ENCODE measurements around the gene TANC1. TPM values are rescaled to one million over a fixed set of nuclear protein-coding genes. Genes with fewer than 3 reads are reported as not detected.

TANC1 gene
- total and polyA plus RNA-seq, 2 donors (not counting 3 experiments of a cell fraction or from before 2014, with no cell fraction given), result 58.9 to 99.4 TPM

GRCh38 chr2:158997037-158997790 is 28.8 kb downstream of the TANC1 start:
- H3K4me2 ChIP-seq (ENCODE audit: insufficient read depth, low read length), result peak overlapping the region; percentile 6
- POLR2A ChIA-PET, result interaction anchor here (0.9 kb wide), 1 partner anchor 34 kb away, joined by 6 read pairs; no protein-coding TSS in a partner anchor
- no TSS peak for BruUV-seq (replicated peaks)
- dilution Hi-C loops (cut with MboI; ENCODE audit: extremely low pct_ligation_motif_present, low sequenced_read_pairs), result no loop called here
- H3K9ac ChIP-seq (replicated peaks; ENCODE audit: extremely low read depth, insufficient read depth, low read length), result no peak overlapping the region
- intact Hi-C loops (cut with micrococcal nuclease), result no loop called here
- DNase-seq (ENCODE audit: low read depth, low spot score), result peak; percentile 48
- H3K9me1 ChIP-seq (replicated peaks; ENCODE audit: control insufficient read depth, extremely low read depth, insufficient read depth, low read length), result no peaks in the 10 kb centered on the region
- peaks cover 41% of the 10 kb centered on the region for H3K4me1 ChIP-seq (ENCODE audit: control insufficient read depth, extremely low read depth, insufficient read depth, low read length)
- H3K36me3 ChIP-seq (ENCODE audit: control insufficient read depth in 2 of 2, extremely low read depth in 1 of 2, insufficient read depth in 2 of 2, low read length in 2 of 2), result peaks cover 0 to 11% of the 10 kb centered on the region in 2 experiments
- peaks cover 5% of the 10 kb centered on the region for H4K20me1 ChIP-seq (replicated peaks; ENCODE audit: control insufficient read depth, extremely low read depth, insufficient read depth, low read length)
- no peak overlapping the region for H3K4me3 ChIP-seq (replicated peaks in 1 of 3; ENCODE audit: insufficient read depth in 1 of 3, low read depth in 1 of 3, low read length in 3 of 3)
- H3K27ac ChIP-seq (ENCODE audit: insufficient read depth, low read depth, low read length), result peak overlapping the region; percentile 87
- no peak for FAIRE-seq
- peaks cover 82% of the 10 kb centered on the region for H3K79me2 ChIP-seq (ENCODE audit: control insufficient read depth, insufficient read depth, low read length)
- TF ChIP-seq, protein P1, sequence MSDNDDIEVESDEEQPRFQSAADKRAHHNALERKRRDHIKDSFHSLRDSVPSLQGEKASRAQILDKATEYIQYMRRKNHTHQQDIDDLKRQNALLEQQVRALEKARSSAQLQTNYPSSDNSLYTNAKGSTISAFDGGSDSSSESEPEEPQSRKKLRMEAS (IDR thresholded peaks at IDR 0.05; ENCODE audit: insufficient read depth, insufficient read length), result no peak
- TF ChIP-seq, protein P2, sequence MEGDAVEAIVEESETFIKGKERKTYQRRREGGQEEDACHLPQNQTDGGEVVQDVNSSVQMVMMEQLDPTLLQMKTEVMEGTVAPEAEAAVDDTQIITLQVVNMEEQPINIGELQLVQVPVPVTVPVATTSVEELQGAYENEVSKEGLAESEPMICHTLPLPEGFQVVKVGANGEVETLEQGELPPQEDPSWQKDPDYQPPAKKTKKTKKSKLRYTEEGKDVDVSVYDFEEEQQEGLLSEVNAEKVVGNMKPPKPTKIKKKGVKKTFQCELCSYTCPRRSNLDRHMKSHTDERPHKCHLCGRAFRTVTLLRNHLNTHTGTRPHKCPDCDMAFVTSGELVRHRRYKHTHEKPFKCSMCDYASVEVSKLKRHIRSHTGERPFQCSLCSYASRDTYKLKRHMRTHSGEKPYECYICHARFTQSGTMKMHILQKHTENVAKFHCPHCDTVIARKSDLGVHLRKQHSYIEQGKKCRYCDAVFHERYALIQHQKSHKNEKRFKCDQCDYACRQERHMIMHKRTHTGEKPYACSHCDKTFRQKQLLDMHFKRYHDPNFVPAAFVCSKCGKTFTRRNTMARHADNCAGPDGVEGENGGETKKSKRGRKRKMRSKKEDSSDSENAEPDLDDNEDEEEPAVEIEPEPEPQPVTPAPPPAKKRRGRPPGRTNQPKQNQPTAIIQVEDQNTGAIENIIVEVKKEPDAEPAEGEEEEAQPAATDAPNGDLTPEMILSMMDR (IDR thresholded peaks at IDR 0.05; ENCODE audit: extremely low read depth in 1 of 2, insufficient read depth in 1 of 2, low read depth in 1 of 2, low read length in 2 of 2), result no peak
- TF ChIP-seq MYC (IDR thresholded peaks at IDR 0.05; ENCODE audit: low read depth, low read length), result no peak
- TF ChIP-seq EZH2 (IDR thresholded peaks at IDR 0.05; ENCODE audit: borderline replicate concordance, low read depth, low read length, severe bottlenecking), result no peak
- TF ChIP-seq FOS (IDR thresholded peaks at IDR 0.05; ENCODE audit: borderline replicate concordance, insufficient read depth, low read length), result no peak
- TF ChIP-seq GATA2 (IDR thresholded peaks at IDR 0.05; ENCODE audit: insufficient read depth, insufficient read length, low read depth, low read length), result no peak
- TF ChIP-seq POLR2A (IDR thresholded peaks at IDR 0.05; ENCODE audit: low read depth, low read length), result no peak
- no peak for TF ChIP-seq POLR2AphosphoS5 (IDR thresholded peaks at IDR 0.05; ENCODE audit: insufficient read depth, low read depth, low read length)
- TF ChIP-seq JUN (IDR thresholded peaks at IDR 0.05; ENCODE audit: borderline replicate concordance, insufficient read depth, insufficient read length, low read depth), result no peak
- H3K27me3 ChIP-seq (ENCODE audit: control insufficient read depth in 2 of 2, insufficient read depth in 2 of 2, low read length in 2 of 2), result no peaks in the 10 kb centered on the region
- H3K9me3 ChIP-seq (replicated peaks; ENCODE audit: control insufficient read depth, insufficient read depth, low read length), result no peaks in the 10 kb centered on the region
- H2AFZ ChIP-seq (ENCODE audit: low read depth, low read length), result no peak overlapping the region
- CTCF ChIA-PET, result interaction anchor here (0.8 to 4.6 kb wide), 28 partner anchors 10 to 681 kb away, joined by 3 to 53 read pairs (median 5); no protein-coding TSS in a partner anchor
